B cell (primary cell): ENCODE results near the gene DENND2A. TPM values are rescaled to one million over a fixed set of nuclear protein-coding genes. Genes with fewer than 3 reads are reported as not detected.

Source experiments
- ATAC-seq: fragments of 200-7000 bp; cut with Tn5 transposase; one replicate; pipeline ENCODE4 v1.10.0; 2021; ENCODE audit warnings: low read depth, mild to moderate bottlenecking, moderate number of reproducible peaks, moderate library complexity
- CTCF ChIA-PET: fragments of 350-600 bp; sonication (Branson Sonifier 250); formaldehyde crosslinking; loops from one replicate; lab custom pipeline; 2021; ENCODE audit warnings: antibody characterized with exemption, inconsistent platforms; lab: Charles Lee
- POLR2A ChIA-PET: fragments of 350-600 bp; sonication (Branson Sonifier 250); formaldehyde crosslinking; loops from one replicate; lab custom pipeline; 2021; ENCODE audit warnings: antibody characterized with exemption; lab: Charles Lee
- DNase-seq: peaks from one replicate; pipeline ENCODE4 v3.0.0; 2013
- H2AFZ ChIP-seq: 2 replicates; pipeline ENCODE4 v1.6.1; 2012; ENCODE audit warnings: mild to moderate bottlenecking, low read depth, low read length; ENCODE audit not compliant: insufficient read depth, poor library complexity, severe bottlenecking
- H3K27ac ChIP-seq, 2 donors: 1 replicate in 1 of 2; 2 replicates in 1 of 2; pipeline ENCODE4 v1.5.1; 2012 to 2013; ENCODE audit warnings: low read length in 2 of 2, mild to moderate bottlenecking in 2 of 2, moderate library complexity in 1 of 2
- H3K27me3 ChIP-seq, 4 experiments: fragments of 200-600 bp in 1 of 4; sonication (generic) in 1 of 4; replicated peaks in 1 of 4; 1 replicate in 2 of 4; 2 replicates in 2 of 4; pipeline versions ENCODE4 v1.6.1 to v1.7.0; 2013 to 2016; ENCODE audit warnings: low read length in 3 of 4, mild to moderate bottlenecking in 2 of 4, mixed read lengths in 1 of 4, moderate library complexity in 1 of 4; ENCODE audit not compliant: insufficient read depth in 4 of 4, control insufficient read depth in 3 of 4; ENCODE audit errors: control extremely low read depth in 1 of 4
- H3K36me3 ChIP-seq, 2 experiments: replicated peaks in 1 of 2; 1 replicate in 1 of 2; 2 replicates in 1 of 2; pipeline versions ENCODE4 v1.6.1 to v1.7.1; 2013; ENCODE audit warnings: low read length in 1 of 2; ENCODE audit not compliant: insufficient read depth in 2 of 2, control insufficient read depth in 1 of 2; ENCODE audit errors: control extremely low read depth in 1 of 2, extremely low read depth in 1 of 2
- H3K4me1 ChIP-seq, 2 donors: fragments of 200-600 bp in 1 of 2; sonication (generic) in 1 of 2; 1 replicate in 1 of 2; 2 replicates in 1 of 2; pipeline versions ENCODE4 v1.5.1 to v1.6.1; 2013 to 2017; ENCODE audit warnings: low read length in 2 of 2; ENCODE audit not compliant: control insufficient read depth in 2 of 2, insufficient read depth in 2 of 2
- H3K4me2 ChIP-seq: replicated peaks from 2 replicates; pipeline ENCODE3; 2012; ENCODE audit warnings: mild to moderate bottlenecking, low read depth, low read length; ENCODE audit not compliant: poor library complexity, severe bottlenecking
- H3K4me3 ChIP-seq, 5 experiments: fragments of 200-600 bp in 1 of 5; sonication (generic) in 1 of 5; 1 replicate in 3 of 5; 2 replicates in 2 of 5; pipeline versions ENCODE4 v1.5.1 to v1.7.0; 2011 to 2016; ENCODE audit warnings: low read length in 4 of 5, mild to moderate bottlenecking in 4 of 5, low read depth in 2 of 5, control low read depth in 1 of 5, moderate library complexity in 1 of 5; ENCODE audit not compliant: insufficient read depth in 1 of 5; ENCODE audit errors: control extremely low read depth in 1 of 5, extremely low read depth in 1 of 5
- H3K79me2 ChIP-seq: fragments of 200-600 bp; sonication (generic); one replicate; pipeline ENCODE4 v1.6.0; 2016; ENCODE audit warnings: low read length; ENCODE audit not compliant: control insufficient read depth, insufficient read depth
- H3K9ac ChIP-seq: fragments of 200-600 bp; sonication (generic); 2 replicates; pipeline ENCODE4 v1.6.1; 2017; ENCODE audit warnings: mild to moderate bottlenecking, low read length, moderate library complexity
- H3K9me3 ChIP-seq, 3 donors: one replicate each; pipeline versions ENCODE4 v1.6.1 to v1.7.1; 2013; ENCODE audit warnings: low read length in 2 of 3; ENCODE audit not compliant: control insufficient read depth in 2 of 3, insufficient read depth in 1 of 3; ENCODE audit errors: control extremely low read depth in 1 of 3
- H4K20me1 ChIP-seq: 2 replicates; pipeline ENCODE4 v1.6.0; 2012; ENCODE audit warnings: mild to moderate bottlenecking, low read length; ENCODE audit not compliant: insufficient read depth, control insufficient read depth, poor library complexity, severe bottlenecking
- H3K27ac Mint-ChIP-seq: one replicate; pipeline ENCODE4 v1.8.0; 2021; ENCODE audit warnings: mixed read lengths
- H3K27me3 Mint-ChIP-seq: one replicate; pipeline ENCODE4 v1.8.0; 2021; ENCODE audit warnings: mixed read lengths
- H3K4me1 Mint-ChIP-seq: one replicate; pipeline ENCODE4 v1.8.0; 2021; ENCODE audit warnings: mixed read lengths
- H3K4me3 Mint-ChIP-seq: one replicate; pipeline ENCODE4 v1.8.0; 2021; ENCODE audit warnings: mixed read lengths
- H3K9me3 Mint-ChIP-seq: one replicate; pipeline ENCODE4 v1.8.0; 2022; ENCODE audit warnings: mixed read lengths; ENCODE audit not compliant: insufficient read depth
- EZH2 ChIP-seq: IDR thresholded peaks from 2 replicates; pipeline ENCODE4 v1.6.1; 2012; ENCODE audit warnings: borderline replicate concordance, low read depth, mild to moderate bottlenecking, moderate library complexity, low read length; ENCODE audit not compliant: insufficient read depth, poor library complexity, severe bottlenecking
- WGBS: methylation state at CpG from one replicate; pipeline ENCODE4 v1.1.5; 2013; ENCODE audit warnings: missing lambda C conversion rate; ENCODE audit not compliant: insufficient coverage; 5-methylcytosine and 5-hydroxymethylcytosine counted together
- intact Hi-C: fragments of 100-400 bp; cut with micrococcal nuclease; formaldehyde crosslinking; loops from one replicate; pipeline ENCODE4 v1.10.0; 2022
- polyA plus RNA-seq: library from polyadenylated mRNA; depleted of rRNA; stranded (reverse); fragments of >200 nt; gene quantifications from 2 replicates; pipeline ENCODE4 v1.2.3, GENCODE V29; 2012
- total RNA-seq, 2 donors: library from RNA; stranded (reverse); fragments of 120-200 nt in 1 of 2; gene quantifications; 1 replicate in 1 of 2; 2 replicates in 1 of 2; pipeline versions ENCODE4 v1.2.3 to v1.2.4, GENCODE V29; 2013 to 2022
- TF ChIP-seq, protein P1 (sequence below): fragments of 200-600 bp; IDR thresholded peaks from one replicate; pipeline ENCODE4 v1.8.0; 2022; ENCODE audit warnings: antibody characterized with exemption, mild to moderate bottlenecking

Gene DENND2A
- total and polyA plus RNA-seq, 2 donors (not counting 1 experiment from before 2014, with no cell fraction given), result 0.31 TPM; not detected in 1

DNA sequence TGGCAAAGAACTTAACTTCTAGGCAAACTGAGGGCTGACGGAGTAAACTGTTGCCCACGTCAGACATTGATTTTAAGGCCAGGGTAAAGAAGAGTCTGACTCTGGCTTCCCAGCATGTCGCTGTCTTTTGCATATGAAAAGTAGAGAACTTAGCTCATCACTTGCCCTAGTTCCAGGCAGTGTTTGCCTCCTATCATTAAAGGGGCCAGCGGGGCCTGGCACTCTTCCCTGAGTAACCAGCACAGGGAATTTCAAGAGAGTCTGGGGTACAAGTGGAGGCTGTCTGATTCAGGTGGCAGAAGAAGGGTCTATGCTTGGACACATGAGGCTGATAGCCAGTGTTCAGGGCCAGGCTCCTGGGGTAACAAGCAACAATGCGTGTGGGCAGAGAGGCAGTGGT lies 4.8 kb downstream of the DENND2A start:
- peaks cover 11 to 12% of the 10 kb centered on the region in 2 donors for H3K4me1 ChIP-seq
- Mint-ChIP-seq H3K4me1 (peaks cover 11% of the 10 kb centered on the region), H3K9me3 (no peaks in the 10 kb centered on the region), H3K27me3 (peaks cover 45% of the 10 kb centered on the region), H3K27ac (no peak overlapping the region), H3K4me3 (no peak overlapping the region)
- no peak for DNase-seq
- CTCF ChIA-PET, result interaction anchor here (1.3 kb wide), 1 partner anchor 10 kb away, joined by 3 read pairs; no protein-coding TSS in a partner anchor
- no peak overlapping the region for H3K4me2 ChIP-seq
- no peak overlapping the region for H3K4me3 ChIP-seq
- no peaks in the 10 kb centered on the region for H3K79me2 ChIP-seq
- no peaks in the 10 kb centered on the region for H4K20me1 ChIP-seq
- no peak overlapping the region for H3K9ac ChIP-seq
- peaks cover 0 to 6% (median 0%) of the 10 kb centered on the region in 3 donors for H3K9me3 ChIP-seq
- WGBS, result 92% methylated on average over 3 of the region's 5 CpGs
- no peaks in the 10 kb centered on the region for H3K36me3 ChIP-seq
- no peak for TF ChIP-seq EZH2
- TF ChIP-seq, protein P1, sequence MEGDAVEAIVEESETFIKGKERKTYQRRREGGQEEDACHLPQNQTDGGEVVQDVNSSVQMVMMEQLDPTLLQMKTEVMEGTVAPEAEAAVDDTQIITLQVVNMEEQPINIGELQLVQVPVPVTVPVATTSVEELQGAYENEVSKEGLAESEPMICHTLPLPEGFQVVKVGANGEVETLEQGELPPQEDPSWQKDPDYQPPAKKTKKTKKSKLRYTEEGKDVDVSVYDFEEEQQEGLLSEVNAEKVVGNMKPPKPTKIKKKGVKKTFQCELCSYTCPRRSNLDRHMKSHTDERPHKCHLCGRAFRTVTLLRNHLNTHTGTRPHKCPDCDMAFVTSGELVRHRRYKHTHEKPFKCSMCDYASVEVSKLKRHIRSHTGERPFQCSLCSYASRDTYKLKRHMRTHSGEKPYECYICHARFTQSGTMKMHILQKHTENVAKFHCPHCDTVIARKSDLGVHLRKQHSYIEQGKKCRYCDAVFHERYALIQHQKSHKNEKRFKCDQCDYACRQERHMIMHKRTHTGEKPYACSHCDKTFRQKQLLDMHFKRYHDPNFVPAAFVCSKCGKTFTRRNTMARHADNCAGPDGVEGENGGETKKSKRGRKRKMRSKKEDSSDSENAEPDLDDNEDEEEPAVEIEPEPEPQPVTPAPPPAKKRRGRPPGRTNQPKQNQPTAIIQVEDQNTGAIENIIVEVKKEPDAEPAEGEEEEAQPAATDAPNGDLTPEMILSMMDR, result no peak
- ATAC-seq, result no peak
- no peak overlapping the region for H2AFZ ChIP-seq
- POLR2A ChIA-PET, result no interaction called here
- peaks cover 0 to 55% (median 21%) of the 10 kb centered on the region in 4 experiments for H3K27me3 ChIP-seq
- H3K27ac ChIP-seq, result no peak overlapping the region
- intact Hi-C loops, result no loop called here

DNA sequence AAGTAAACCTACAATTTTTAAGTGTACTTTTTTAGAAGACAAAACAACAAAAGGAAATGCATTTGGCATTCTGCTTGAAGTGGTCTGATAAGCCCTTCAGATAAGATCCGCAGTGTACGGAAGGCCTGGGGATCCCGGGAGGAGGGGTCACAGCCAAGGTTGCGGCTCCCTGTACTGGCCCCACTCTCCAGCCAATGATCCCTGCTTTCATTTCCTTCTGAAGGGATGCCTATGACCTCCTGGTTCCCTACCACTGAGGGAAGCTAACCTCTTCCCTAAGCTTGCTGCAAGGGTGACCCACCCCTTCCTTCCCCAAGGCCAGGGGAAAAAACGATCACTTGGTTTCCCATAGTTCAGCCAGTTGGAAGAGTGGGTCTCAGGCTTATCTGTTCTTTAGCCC lies 5.3 kb downstream of the DENND2A start:
- ATAC-seq (no peak), DNase-seq (no peak)
- CTCF ChIA-PET, result interaction anchor here (0.6 to 1.3 kb wide), 3 partner anchors 11 to 190 kb away, joined by 3 to 5 read pairs (median 4); no protein-coding TSS in a partner anchor
- H3K9ac ChIP-seq, result no peak overlapping the region
- Mint-ChIP-seq H3K9me3 (no peaks in the 10 kb centered on the region), H3K4me1 (peaks cover 11% of the 10 kb centered on the region), H3K27me3 (peaks cover 47% of the 10 kb centered on the region), H3K27ac (no peak overlapping the region), H3K4me3 (no peak overlapping the region)
- peaks cover 0 to 5% (median 0%) of the 10 kb centered on the region in 3 donors for H3K9me3 ChIP-seq
- H3K4me3 ChIP-seq, result no peak overlapping the region
- no peaks in the 10 kb centered on the region for H3K36me3 ChIP-seq
- intact Hi-C loops, result no loop called here
- 96% methylated on average over 5 of the region's 5 CpGs for WGBS
- H3K4me1 ChIP-seq, result peaks cover 11% of the 10 kb centered on the region in 2 donors
- POLR2A ChIA-PET, result no interaction called here
- peaks cover 0 to 52% (median 20%) of the 10 kb centered on the region in 4 experiments for H3K27me3 ChIP-seq
- H2AFZ ChIP-seq, result no peak overlapping the region
- H3K27ac ChIP-seq, result no peak overlapping the region
- TF ChIP-seq, protein P1, result no peak
- H4K20me1 ChIP-seq, result no peaks in the 10 kb centered on the region
- H3K79me2 ChIP-seq, result no peaks in the 10 kb centered on the region
- H3K4me2 ChIP-seq, result no peak overlapping the region
